GM18951 (cell line): ENCODE results near the gene SMC6.

Source experiments
- POLR2A ChIP-seq: IDR thresholded peaks from 4 replicates; pipeline ENCODE4 v1.6.1; 2011; ENCODE audit warnings: mild to moderate bottlenecking; ENCODE audit not compliant: insufficient read length, insufficient read depth; ENCODE audit errors: extremely low read depth
- in situ Hi-C: fragments of 300-500 bp; cut with MboI; formaldehyde crosslinking; loops from one replicate; pipeline ENCODE4 v1.12.0; 2022; ENCODE audit warnings: low sequenced_read_pairs, mixed read lengths, inconsistent platforms; ENCODE audit not compliant: unreplicated experiment

The SMC6 gene

DNA sequence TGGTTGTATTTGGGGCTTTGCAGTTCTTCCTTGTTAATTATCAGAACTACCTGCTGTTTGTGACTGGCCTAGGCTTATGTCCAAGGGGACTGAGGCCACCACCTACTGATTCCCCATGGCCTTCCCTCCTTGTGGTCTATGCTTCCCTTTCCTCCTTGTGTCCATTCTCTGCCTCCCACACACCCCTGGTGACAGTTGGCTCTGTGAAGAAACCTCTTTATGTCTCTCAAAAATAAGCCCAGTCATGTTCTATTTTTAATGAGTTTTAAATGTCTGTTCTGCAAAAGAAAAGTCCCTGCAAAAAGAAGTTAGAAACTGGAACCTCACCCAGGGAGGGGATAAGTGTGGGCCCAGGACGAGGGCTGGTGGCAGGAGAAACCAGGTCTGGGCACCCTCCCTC, 105.0 kb downstream of the SMC6 start:
- no peak for TF ChIP-seq POLR2A
- in situ Hi-C loops: no loop called here

DNA sequence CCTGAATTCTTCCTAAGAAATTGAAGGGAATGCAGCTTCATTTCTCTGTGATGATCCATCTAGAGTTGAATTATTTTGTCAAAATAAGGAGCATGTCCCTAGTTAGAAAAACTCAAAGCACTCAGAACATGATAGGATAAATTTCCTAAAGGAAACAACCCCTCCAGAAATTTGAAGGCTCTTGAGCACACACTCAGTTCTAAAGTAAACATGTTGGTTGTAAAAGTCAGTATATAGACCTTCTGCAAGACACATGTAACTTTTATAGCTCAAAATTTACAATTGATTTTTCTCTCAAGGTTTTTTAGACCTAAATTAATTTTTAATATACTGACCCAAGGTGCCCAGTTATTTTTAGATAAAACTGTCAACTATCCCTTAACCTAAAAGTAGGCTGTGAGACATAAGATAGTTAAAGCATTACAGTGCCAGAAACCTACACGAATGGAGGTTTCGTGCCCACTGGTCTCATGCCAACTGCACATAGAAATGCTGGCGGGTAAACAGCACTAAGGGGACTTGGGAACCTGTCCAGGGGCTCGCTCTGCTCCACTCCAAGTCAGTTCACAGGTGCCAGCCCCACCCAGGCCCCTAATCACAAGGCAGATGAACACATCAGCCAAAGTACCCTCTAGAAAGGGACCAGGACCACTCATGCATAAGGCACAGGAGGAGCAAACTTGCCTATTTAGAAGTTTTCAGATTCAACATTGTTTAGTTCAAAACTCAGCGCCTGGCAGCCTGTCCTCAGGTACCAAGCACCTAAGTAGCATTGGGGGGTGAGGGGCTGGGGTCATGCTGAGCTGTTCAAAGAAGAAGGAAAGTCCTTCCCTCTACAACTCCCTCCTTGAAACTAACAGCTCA, 106.5 kb downstream of the SMC6 start:
- in situ Hi-C loops: no loop called here
- TF ChIP-seq POLR2A: no peak

- TF ChIP-seq POLR2A: no peak
Observed at GRCh38 chr2:17646081-17646554, 107.5 kb downstream of the SMC6 start.

GRCh38 chr2:17644997-17645720, 108.5 kb downstream of the SMC6 start:
- TF ChIP-seq POLR2A: no peak
- in situ Hi-C loops: no loop called here

More at GRCh38 chr2:17646081-17646554, 107.5 kb downstream of the SMC6 start:
- in situ Hi-C loops: no loop called here

DNA sequence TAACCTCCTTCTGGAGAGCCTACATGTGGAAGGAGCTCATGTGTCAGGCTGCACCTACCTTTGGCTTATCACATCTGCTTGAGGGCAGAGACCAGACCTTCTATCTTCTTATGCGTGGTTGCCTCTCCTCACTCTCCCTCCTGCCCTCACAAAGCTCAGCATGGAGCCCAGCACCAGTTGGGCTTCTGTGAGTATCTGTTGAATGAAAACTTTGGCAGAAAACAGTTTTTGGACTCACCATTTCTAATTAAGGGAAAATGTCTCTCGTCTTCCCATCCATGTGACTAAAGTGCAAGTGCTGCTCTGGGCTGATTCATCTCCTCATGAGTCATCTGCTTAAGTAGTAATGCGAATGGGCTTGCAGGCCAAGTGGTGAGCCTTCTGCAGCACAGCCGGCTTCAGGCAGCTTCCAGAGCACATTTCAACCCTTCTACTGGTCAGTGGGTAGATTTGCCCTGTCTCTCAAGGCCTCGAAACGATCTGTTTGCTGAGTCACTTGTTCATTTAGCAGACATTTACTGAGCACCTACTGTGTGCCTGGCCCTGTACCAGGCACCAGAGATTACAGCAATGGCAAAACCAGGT, 110.5 kb downstream of the SMC6 start:
- in situ Hi-C loops: no loop called here
- TF ChIP-seq POLR2A: no peak

GRCh38 chr2:17640406-17640805, 113.2 kb downstream of the SMC6 start:
- in situ Hi-C loops: no loop called here

GRCh38 chr2:17638196-17638743, 115.3 kb downstream of the SMC6 start:
- TF ChIP-seq POLR2A: no peak
- in situ Hi-C loops: no loop called here

More at GRCh38 chr2:17640406-17640805, 113.2 kb downstream of the SMC6 start:
- TF ChIP-seq POLR2A: no peak

GRCh38 chr2:17637131-17637906, 116.3 kb downstream of the SMC6 start:
- in situ Hi-C loops: no loop called here
- no peak for TF ChIP-seq POLR2A

DNA sequence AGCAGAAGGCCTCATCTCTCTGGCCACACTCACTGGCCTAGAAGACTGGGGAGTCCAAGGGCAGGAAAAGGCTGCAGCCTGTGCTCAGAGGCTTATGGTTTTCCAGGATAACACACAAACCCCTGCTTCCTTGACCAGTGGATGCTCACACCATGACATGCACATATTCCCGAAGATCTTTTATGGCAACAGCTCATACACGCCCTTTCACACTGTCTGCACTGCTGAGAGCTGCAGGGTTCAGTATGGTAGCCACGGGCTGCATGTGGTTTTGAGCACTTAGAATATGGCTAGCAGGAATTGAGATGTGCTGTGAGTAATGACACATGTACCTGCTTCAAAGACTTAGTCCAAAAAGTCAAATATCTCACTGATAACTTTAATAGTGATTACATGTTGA, 117.4 kb downstream of the SMC6 start:
- TF ChIP-seq POLR2A: no peak
- in situ Hi-C loops: no loop called here

DNA sequence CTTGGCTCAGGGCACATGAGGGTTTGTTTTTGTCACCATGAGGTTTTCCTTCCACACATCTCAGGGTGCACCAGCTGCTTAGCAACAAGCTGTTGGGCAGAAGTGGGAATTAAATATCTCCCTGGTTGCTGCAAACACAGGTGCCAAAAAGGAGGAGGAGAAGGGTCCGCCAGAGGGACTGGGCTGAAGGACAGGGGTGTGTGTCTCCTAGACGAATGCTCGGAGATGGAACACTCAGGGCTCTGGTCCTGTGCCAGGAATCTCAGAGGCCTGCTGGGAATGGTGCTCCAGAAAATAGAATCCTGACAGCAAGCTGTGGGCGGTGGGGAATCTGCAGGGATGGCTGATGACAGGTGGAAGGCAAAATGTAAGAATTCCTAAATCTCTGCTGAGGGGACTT, 118.6 kb downstream of the SMC6 start:
- in situ Hi-C loops: no loop called here
- TF ChIP-seq POLR2A: no peak

DNA sequence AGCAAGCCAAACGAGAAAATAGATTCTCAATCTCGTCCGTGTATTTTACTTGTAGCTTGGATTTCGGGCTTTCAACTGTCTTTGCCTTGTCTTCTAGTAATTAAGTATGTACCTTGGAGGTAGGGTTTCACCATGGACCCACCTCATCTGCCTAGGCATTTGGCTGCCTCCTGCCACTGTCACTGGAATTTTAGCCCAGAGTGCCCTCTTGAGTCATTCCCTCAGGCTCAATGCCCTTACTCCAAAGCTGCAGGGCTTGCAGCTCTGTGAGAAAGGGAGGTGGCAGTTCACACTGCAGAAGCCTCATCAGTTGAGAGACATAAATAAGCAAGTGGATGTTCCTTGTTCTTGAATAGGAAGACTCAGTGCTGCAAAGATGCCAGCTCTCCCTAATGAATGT, 123.5 kb downstream of the SMC6 start:
- in situ Hi-C loops: no loop called here
- no peak for TF ChIP-seq POLR2A
